Cardiac fibroblast (primary cell): Measurements from ENCODE around the gene METTL13.

Experiments
- DNase-seq, 2 donors: peaks; one replicate each; pipeline versions ENCODE4 v3.0.0 to v3.0.0-alpha.2; 2010; ENCODE audit warnings: low read depth in 2 of 2
- H3K4me3 ChIP-seq, 2 donors: replicated peaks in 1 of 2; 1 replicate in 1 of 2; 2 replicates in 1 of 2; pipeline ENCODE4 v1.5.1; 2011; ENCODE audit warnings: low read depth in 2 of 2, low read length in 2 of 2, mild to moderate bottlenecking in 2 of 2, moderate library complexity in 1 of 2
- TF ChIP-seq, protein P1 (sequence below): IDR thresholded peaks from one replicate; pipeline ENCODE4 v1.5.1; 2011; ENCODE audit warnings: low read depth, mild to moderate bottlenecking, low read length, inconsistent platforms

Gene METTL13

DNA sequence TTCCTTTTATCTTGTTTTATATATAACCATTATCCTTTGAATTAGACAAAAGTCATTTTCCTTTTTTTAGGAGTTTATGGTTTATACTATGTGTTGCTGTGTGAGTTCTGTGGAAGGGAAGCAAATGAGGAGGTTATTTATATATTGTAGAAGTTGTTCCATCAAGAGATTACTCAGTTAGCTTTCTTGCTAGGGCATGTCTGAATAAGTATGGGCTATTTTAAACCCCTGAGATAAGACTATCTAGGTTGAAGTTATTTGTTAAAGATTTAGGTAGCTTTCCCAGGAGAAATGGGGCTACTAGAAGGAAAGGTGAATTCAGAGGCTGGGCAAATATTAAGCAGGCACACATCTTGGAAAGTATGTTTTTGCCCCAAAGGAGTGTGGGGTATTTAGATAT is 23.4 kb upstream of the METTL13 start:
- no peak for DNase-seq
- H3K4me3 ChIP-seq = no peak overlapping the region
- TF ChIP-seq, protein P1, sequence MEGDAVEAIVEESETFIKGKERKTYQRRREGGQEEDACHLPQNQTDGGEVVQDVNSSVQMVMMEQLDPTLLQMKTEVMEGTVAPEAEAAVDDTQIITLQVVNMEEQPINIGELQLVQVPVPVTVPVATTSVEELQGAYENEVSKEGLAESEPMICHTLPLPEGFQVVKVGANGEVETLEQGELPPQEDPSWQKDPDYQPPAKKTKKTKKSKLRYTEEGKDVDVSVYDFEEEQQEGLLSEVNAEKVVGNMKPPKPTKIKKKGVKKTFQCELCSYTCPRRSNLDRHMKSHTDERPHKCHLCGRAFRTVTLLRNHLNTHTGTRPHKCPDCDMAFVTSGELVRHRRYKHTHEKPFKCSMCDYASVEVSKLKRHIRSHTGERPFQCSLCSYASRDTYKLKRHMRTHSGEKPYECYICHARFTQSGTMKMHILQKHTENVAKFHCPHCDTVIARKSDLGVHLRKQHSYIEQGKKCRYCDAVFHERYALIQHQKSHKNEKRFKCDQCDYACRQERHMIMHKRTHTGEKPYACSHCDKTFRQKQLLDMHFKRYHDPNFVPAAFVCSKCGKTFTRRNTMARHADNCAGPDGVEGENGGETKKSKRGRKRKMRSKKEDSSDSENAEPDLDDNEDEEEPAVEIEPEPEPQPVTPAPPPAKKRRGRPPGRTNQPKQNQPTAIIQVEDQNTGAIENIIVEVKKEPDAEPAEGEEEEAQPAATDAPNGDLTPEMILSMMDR = no peak

DNA sequence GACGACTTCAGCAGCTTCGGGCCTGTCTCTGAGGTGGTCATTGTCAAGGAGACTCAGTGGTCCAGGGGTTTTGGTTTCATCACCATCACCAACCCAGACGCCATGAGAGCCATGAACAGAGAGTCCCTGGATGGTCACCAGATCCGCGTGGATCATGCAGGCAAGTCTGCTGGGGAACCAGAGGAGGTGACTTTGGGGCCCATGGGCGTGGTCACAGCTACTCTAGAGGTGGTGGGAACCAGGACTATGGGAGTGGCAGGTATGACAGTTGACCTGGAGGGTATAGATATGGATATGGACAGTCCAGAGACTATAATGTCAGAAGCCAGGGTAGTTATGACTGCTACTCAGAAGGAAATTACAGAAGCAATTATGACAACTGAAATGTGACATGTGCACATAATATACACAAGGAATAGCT is 19.3 kb upstream of the METTL13 start:
- no peak overlapping the region for H3K4me3 ChIP-seq
- no peak for DNase-seq
- TF ChIP-seq, protein P1 = no peak

DNA sequence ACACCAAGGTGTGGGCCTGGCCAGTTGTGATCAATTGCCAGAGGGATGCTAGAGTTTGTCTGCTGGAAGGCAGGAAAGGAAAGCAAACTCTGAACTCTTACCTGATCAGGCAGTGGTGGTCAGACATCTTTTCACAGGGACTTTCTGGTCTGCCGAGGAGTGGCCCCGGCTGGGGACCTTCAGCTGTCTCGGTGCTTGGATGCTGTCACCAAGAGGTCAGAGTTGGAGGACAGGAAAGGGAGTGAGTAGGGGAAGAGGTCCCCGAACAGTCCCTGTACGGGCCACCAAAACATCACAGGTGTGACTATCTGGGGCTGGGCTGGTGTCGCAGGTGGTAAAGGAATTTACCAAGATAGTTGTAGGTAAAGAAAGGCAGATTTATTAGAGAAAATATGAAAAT is 17.7 kb upstream of the METTL13 start:
- TF ChIP-seq, protein P1 = no peak
- no peak overlapping the region for H3K4me3 ChIP-seq
- DNase-seq = no peak

DNA sequence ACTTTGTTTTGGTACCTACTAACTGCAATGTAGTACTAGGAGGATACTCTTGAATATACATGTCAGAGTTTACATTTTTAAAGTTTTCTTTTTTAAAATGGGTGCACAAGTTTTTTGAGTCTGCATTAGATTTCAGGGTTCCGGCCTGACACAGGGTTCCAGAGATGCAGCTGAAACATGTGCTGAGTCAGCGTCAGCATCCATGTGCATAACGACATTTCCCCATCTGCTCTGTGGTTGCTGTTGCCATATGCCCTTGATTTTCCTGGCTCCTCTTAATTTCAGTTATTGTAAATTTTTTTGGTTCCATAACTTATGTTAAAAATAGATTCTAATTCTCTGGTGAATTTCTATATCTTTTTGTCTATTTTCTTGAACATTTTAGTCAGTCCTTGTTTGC is 12.3 kb upstream of the METTL13 start:
- no peak for DNase-seq
- no peak overlapping the region for H3K4me3 ChIP-seq
- TF ChIP-seq, protein P1 = no peak

DNA sequence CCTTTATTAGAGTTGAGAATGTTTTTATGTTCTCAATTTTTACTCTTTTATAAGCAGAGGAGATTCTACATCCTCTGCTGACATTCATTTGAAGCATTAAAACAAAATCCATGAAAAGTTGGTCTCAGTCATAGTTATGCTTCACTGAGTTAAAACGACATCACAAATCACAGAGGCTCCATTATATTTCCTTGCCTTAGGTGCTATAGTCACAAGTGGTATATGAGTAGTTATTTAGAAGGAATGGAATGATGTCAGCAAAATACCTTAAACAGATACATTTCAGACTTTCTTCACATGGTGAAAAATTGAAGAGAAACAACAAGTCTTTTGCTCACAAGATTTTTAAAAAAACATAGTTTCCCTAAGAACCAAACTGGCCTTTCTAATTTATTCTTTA is 11.7 kb upstream of the METTL13 start:
- TF ChIP-seq, protein P1 = no peak
- DNase-seq = no peak
- H3K4me3 ChIP-seq = no peak overlapping the region

DNA sequence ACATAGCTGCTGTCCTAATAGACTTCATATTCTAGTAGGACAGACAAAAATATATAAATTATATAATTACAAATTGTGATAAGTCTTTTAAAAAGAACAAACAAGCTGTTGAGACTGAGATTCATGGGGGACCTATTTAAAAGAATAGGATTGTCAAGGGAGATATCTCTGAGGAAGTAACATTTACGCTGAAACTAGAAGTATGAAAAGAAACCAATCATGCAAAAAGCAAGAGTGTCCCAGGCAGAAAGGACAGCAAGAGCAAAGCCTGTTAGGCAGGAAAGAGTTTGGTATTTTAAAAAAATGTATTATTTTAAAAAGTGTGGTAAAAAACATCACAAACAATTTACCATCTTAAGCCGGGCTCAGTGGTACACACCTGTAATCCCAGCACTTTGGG is 9.1 kb upstream of the METTL13 start:
- H3K4me3 ChIP-seq = no peak overlapping the region
- TF ChIP-seq, protein P1 = no peak
- DNase-seq = no peak

DNA sequence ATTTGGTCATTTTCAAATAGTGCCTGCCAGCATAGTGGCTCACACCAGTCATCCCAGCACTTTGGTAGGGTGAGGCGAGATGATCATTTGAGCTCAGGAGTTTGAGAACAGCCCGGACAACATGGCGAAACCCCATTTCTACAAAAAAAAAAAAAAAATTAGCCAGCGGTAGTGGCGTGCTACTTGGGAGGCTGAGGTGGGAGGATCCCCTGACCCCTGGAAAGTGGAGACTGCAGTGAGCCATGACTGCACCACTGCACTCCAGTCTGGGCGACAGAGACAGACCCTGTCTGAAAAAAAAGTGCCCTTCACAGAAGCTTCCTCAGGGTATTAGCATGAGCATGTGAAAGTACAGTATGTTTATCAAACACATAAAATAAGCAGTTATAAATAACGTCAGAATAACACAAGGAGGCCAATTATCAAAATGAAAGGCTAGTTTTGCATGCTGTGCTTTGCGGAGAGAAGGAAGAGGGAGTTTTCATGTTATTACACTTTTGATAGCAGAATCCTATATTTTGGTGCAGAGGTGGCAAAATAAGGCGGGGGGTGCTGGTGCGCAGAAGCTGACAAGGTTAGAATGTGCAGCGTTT is 781 bp upstream of the METTL13 start:
- peak overlapping the region; percentile 45 to 52 for H3K4me3 ChIP-seq
- DNase-seq = no peak
- TF ChIP-seq, protein P1 = no peak
